ENCODE data around the gene DPPA3.

DNA sequence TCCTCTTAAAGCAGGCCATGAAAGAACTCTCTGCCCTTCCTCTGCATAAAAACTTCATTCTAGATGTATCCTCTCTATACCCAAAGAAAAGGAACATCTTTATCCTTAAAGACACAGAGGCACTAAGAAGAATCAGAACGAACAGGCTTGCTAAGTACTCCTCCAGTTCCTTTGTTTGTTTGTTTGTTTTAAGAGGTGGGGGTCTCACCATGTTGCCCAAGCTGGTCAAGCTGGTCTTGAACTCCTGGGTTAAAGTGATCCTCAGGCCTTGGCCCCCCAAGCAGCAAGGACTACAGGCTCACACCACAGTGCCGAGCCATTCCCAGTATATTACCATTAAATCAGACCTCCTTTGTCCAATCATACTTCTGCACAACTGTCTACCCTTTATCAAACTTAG lies 29.7 kb upstream of the DPPA3 start:
- TF ChIP-seq, protein P1, sequence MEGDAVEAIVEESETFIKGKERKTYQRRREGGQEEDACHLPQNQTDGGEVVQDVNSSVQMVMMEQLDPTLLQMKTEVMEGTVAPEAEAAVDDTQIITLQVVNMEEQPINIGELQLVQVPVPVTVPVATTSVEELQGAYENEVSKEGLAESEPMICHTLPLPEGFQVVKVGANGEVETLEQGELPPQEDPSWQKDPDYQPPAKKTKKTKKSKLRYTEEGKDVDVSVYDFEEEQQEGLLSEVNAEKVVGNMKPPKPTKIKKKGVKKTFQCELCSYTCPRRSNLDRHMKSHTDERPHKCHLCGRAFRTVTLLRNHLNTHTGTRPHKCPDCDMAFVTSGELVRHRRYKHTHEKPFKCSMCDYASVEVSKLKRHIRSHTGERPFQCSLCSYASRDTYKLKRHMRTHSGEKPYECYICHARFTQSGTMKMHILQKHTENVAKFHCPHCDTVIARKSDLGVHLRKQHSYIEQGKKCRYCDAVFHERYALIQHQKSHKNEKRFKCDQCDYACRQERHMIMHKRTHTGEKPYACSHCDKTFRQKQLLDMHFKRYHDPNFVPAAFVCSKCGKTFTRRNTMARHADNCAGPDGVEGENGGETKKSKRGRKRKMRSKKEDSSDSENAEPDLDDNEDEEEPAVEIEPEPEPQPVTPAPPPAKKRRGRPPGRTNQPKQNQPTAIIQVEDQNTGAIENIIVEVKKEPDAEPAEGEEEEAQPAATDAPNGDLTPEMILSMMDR (IDR thresholded peaks at IDR 0.05) = no peak
- TF ChIP-seq POLR2A (IDR thresholded peaks at IDR 0.05) = no peak
- no peak for TF ChIP-seq POLR2AphosphoS5 (IDR thresholded peaks at IDR 0.05)

All from upper lobe of left lung (tissue), 4 donors.